Ovary (tissue), 9 donors: ENCODE measurements around the gene DOP1A. TPM values are rescaled to one million over a fixed set of nuclear protein-coding genes. Genes with fewer than 3 reads are reported as not detected.

Source experiments
- DNase-seq, 5 donors: peaks; one replicate each; pipeline ENCODE4 v3.0.0-alpha.2; 2019 to 2020
- H3K27ac ChIP-seq, 2 donors: fragments of 200-600 bp; one replicate each; pipeline versions ENCODE4 v1.5.1 to v1.8.0; 2019 to 2022
- H3K27me3 ChIP-seq: fragments of 200-600 bp; one replicate; pipeline ENCODE4 v1.8.0; 2022
- H3K36me3 ChIP-seq: fragments of 200-600 bp; sonication (generic); one replicate; pipeline ENCODE4 v1.5.1; 2019
- H3K4me1 ChIP-seq: one replicate; pipeline ENCODE4 v1.8.1; 2013; ENCODE audit warnings: mild to moderate bottlenecking, moderate library complexity; ENCODE audit not compliant: insufficient read depth
- H3K4me3 ChIP-seq: fragments of 200-600 bp; sonication (generic); one replicate; pipeline ENCODE4 v1.5.1; 2017
- H3K9me3 ChIP-seq, 2 donors: fragments of 200-600 bp in 1 of 2; sonication (generic) in 1 of 2; one replicate each; pipeline versions ENCODE4 v1.5.1 to v1.8.1; 2013 to 2019; ENCODE audit warnings: mild to moderate bottlenecking in 1 of 2, moderate library complexity in 1 of 2
- EP300 ChIP-seq: sonication (generic); formaldehyde crosslinking; IDR thresholded peaks from one replicate; pipeline ENCODE4 v1.6.1; 2017; ENCODE audit warnings: antibody characterized with exemption
- POLR2A ChIP-seq: fragments of 450-650 bp; IDR thresholded peaks from one replicate; pipeline ENCODE4 v1.6.1; 2017; ENCODE audit warnings: antibody characterized with exemption, mild to moderate bottlenecking, moderate library complexity
- WGBS, 3 donors: extraction: QIAGEN DNeasy Blood & Tissue Kit in 1 of 3; methylation state at CpG; one replicate each; pipeline versions ENCODE4 v1.1.5 to v1.1.7; 2013 to 2017; 5-methylcytosine and 5-hydroxymethylcytosine counted together
- intact Hi-C, 4 donors: fragments of 100-400 bp; cut with DNase I; formaldehyde crosslinking; loops; one replicate each; pipeline versions ENCODE4 v1.11.0 to v1.15.1; 2022 to 2023
- polyA plus RNA-seq, 2 donors: library from polyadenylated mRNA; stranded (reverse); fragments of 200-250 nt in 1 of 2; fragments of 350-450 nt in 1 of 2; fragmentation: Illumina TruSeq in 1 of 2; extraction: RNeasy Lipid Tissue Mini Kit (QIAGEN cat#74804) in 1 of 2; gene quantifications; one replicate each; pipeline ENCODE4 v1.2.3, GENCODE V29; 2013 to 2014
- total RNA-seq, 7 donors: library from RNA; depleted of rRNA in 2 of 7; stranded (reverse); fragments of >200 nt in 2 of 7; fragmentation: NEBNext Ultra II Directional in 3 of 7; extraction: Animal tissue kit (Norgen Biotek cat#: 25700) in 3 of 7; gene quantifications; one replicate each; pipeline versions ENCODE4 v1.1.0 to v1.2.4, GENCODE V29; 2016 to 2023
- TF ChIP-seq, protein P1 (sequence below), 3 donors: fragments of 450-650 bp in 2 of 3; fragments of 200-600 bp in 1 of 3; IDR thresholded peaks; one replicate each; pipeline versions ENCODE4 v1.5.1 to v1.8.0; 2016 to 2022; ENCODE audit warnings: antibody characterized with exemption in 3 of 3, mild to moderate bottlenecking in 1 of 3
- donor health status: DM: no; HTN: no; CAD: no; lungs with moderate emphysema.
- donor health status: DM: no; HTN: no; CAD: no.
- donor health status: Bipolar disorder and iron deficiency.
- donor health status: DM: yes; HTN: yes; CAD: no.
- donor health status: DM: no; HTN: no; CAD: no.
- donor health status: DM: yes; HTN: yes; CAD: no.

The DOP1A gene
- total and polyA plus RNA-seq, 9 donors: 7.8 to 32.9 (median 26.6) TPM

GRCh38 chr6:83114164-83114563 lies 46.7 kb downstream of the DOP1A start:
- no peak overlapping the region for H3K4me3 ChIP-seq
- no peaks in the 10 kb centered on the region for H3K9me3 ChIP-seq
- H3K27me3 ChIP-seq: no peaks in the 10 kb centered on the region
- intact Hi-C loops: no loop called here
- H3K27ac ChIP-seq: no peak overlapping the region
- H3K36me3 ChIP-seq: no peaks in the 10 kb centered on the region
- H3K4me1 ChIP-seq: no peaks in the 10 kb centered on the region
- TF ChIP-seq EP300 (no peak), POLR2A (no peak)
- TF ChIP-seq, protein P1, sequence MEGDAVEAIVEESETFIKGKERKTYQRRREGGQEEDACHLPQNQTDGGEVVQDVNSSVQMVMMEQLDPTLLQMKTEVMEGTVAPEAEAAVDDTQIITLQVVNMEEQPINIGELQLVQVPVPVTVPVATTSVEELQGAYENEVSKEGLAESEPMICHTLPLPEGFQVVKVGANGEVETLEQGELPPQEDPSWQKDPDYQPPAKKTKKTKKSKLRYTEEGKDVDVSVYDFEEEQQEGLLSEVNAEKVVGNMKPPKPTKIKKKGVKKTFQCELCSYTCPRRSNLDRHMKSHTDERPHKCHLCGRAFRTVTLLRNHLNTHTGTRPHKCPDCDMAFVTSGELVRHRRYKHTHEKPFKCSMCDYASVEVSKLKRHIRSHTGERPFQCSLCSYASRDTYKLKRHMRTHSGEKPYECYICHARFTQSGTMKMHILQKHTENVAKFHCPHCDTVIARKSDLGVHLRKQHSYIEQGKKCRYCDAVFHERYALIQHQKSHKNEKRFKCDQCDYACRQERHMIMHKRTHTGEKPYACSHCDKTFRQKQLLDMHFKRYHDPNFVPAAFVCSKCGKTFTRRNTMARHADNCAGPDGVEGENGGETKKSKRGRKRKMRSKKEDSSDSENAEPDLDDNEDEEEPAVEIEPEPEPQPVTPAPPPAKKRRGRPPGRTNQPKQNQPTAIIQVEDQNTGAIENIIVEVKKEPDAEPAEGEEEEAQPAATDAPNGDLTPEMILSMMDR (IDR thresholded peaks at IDR 0.05): no peak
- DNase-seq: no peak
- WGBS, 3 donors: 60 to 68% (median 62%) methylated on average over 1 of the region's 1 CpG

DNA sequence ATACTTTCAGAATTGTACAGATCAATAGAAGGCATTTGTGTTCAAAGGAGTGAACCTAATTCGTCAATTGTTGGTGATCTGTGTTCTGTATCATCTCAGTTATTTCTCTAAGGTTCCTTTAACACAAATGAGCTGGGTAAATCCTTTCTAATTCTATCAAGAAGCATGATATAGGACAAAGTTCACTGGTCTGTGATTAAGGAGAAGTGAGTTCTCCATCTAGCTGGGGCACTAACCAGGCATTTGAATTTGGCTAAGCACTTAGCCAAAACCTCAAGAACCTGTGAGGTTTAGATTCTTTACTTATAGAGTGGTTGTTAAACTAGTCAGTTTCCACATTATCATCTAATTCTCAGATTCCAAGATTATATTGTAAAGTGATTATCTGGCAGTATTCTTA lies 50.3 kb downstream of the DOP1A start:
- no peaks in the 10 kb centered on the region for H3K4me1 ChIP-seq
- H3K27ac ChIP-seq: no peak overlapping the region
- no peaks in the 10 kb centered on the region for H3K9me3 ChIP-seq
- intact Hi-C loops: no loop called here
- TF ChIP-seq EP300 (no peak), POLR2A (no peak)
- TF ChIP-seq, protein P1 (IDR thresholded peaks at IDR 0.05): no peak
- no peaks in the 10 kb centered on the region for H3K36me3 ChIP-seq
- DNase-seq: no peak
- H3K27me3 ChIP-seq: no peaks in the 10 kb centered on the region
- 94 to 100% (median 96%) methylated on average over 1 of the region's 1 CpG for WGBS, 3 donors
- H3K4me3 ChIP-seq: no peak overlapping the region

DNA sequence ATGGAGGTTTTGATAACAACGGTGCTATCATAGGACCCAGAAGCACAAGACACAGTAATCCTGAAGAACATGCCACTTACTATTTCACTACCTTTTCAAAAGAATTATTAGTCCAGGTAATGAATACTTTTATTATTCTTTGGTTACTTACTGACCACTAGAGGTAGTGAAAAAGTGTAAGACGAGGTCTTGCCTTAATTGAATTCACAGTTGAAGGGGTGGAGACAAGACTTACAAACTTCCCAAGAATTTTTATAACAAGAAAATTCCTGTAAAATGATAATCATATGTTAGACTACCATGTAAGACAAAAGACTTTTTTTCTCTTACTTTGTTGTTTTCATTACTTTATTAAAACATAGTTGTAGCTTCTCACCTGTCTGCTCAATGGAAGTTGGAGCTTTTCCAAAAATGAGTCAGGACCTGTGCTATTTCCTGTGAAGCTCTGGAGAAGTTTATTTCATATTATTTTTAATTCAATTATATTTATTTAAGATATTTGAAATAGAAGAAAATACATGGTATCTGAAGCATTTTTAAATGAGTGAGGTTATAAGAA lies 52.4 kb downstream of the DOP1A start:
- no peaks in the 10 kb centered on the region for H3K9me3 ChIP-seq
- 83 to 90% (median 90%) methylated on average over 2 of the region's 2 CpGs for WGBS, 3 donors
- intact Hi-C loops: no loop called here
- H3K36me3 ChIP-seq: no peaks in the 10 kb centered on the region
- no peak overlapping the region for H3K27ac ChIP-seq
- no peaks in the 10 kb centered on the region for H3K27me3 ChIP-seq
- TF ChIP-seq POLR2A: no peak
- TF ChIP-seq, protein P1 (IDR thresholded peaks at IDR 0.05): no peak
- TF ChIP-seq EP300: no peak
- no peaks in the 10 kb centered on the region for H3K4me1 ChIP-seq
- no peak for DNase-seq
- no peak overlapping the region for H3K4me3 ChIP-seq

- Histone ChIP-seq H3K4me1 (no peaks in the 10 kb centered on the region), H3K27ac (no peak overlapping the region), H3K36me3 (no peaks in the 10 kb centered on the region), H3K27me3 (no peaks in the 10 kb centered on the region), H3K4me3 (no peak overlapping the region), H3K9me3 (no peaks in the 10 kb centered on the region)
- no peak for TF ChIP-seq EP300
- no peak for TF ChIP-seq POLR2A
- DNase-seq: no peak
- intact Hi-C loops: no loop called here
- WGBS, 3 donors: 97 to 99% (median 98%) methylated on average over 3 of the region's 3 CpGs
These were observed 57.1 kb downstream of the DOP1A start for GRCh38 chr6:83124553-83124952.

GRCh38 chr6:83125425-83125824 lies 58.0 kb downstream of the DOP1A start:
- no peaks in the 10 kb centered on the region for H3K36me3 ChIP-seq
- DNase-seq: no peak

More at GRCh38 chr6:83125425-83125824, 58.0 kb downstream of the DOP1A start:
- Histone ChIP-seq H3K9me3 (no peaks in the 10 kb centered on the region), H3K27ac (no peak overlapping the region), H3K27me3 (no peaks in the 10 kb centered on the region), H3K4me1 (no peaks in the 10 kb centered on the region), H3K4me3 (no peak overlapping the region)
- no peak for TF ChIP-seq EP300
- TF ChIP-seq, protein P1 (IDR thresholded peaks at IDR 0.05): no peak
- no peak for TF ChIP-seq POLR2A
- intact Hi-C loops: no loop called here
